SH-SY5Y (cell line): ENCODE results near the gene ADGRE3.

Source experiments
- GATA2 ChIP-seq: IDR thresholded peaks from 2 replicates; pipeline ENCODE4 v1.6.1; 2011; ENCODE audit warnings: mild to moderate bottlenecking, low read depth, low read length
- GATA3 ChIP-seq: IDR thresholded peaks from 2 replicates; pipeline ENCODE4 v1.6.1; 2011; ENCODE audit warnings: low read depth, mild to moderate bottlenecking, low read length, moderate library complexity

GRCh38 chr19:14611051-14611450, 63.6 kb downstream of the ADGRE3 start:
- no peak for TF ChIP-seq GATA2
- no peak for TF ChIP-seq GATA3
